GM23248 (cell line): ENCODE results near the gene GSK3A. TPM values are rescaled to one million over a fixed set of nuclear protein-coding genes. Genes with fewer than 3 reads are reported as not detected.

ENCODE experiments used
- DNase-seq: peaks from one replicate; pipeline ENCODE4 v3.0.0-alpha.2; 2015
- H2AFZ ChIP-seq: fragments of 200-600 bp; sonication (generic); 2 replicates; pipeline ENCODE4 v1.6.1; 2016; ENCODE audit warnings: antibody characterized with exemption
- H3F3A ChIP-seq: fragments of 200-600 bp; sonication (generic); 2 replicates; pipeline ENCODE4 v1.6.1; 2016; ENCODE audit warnings: mild to moderate bottlenecking, antibody characterized with exemption, mixed run types; ENCODE audit not compliant: insufficient read depth
- H3K27ac ChIP-seq: fragments of 200-600 bp; sonication (generic); 2 replicates; pipeline ENCODE4 v1.5.1; 2016; ENCODE audit warnings: mild to moderate bottlenecking
- H3K27me3 ChIP-seq: fragments of 200-600 bp; sonication (generic); replicated peaks from 2 replicates; pipeline ENCODE4 v1.6.1; 2016; ENCODE audit warnings: mild to moderate bottlenecking; ENCODE audit not compliant: insufficient read depth
- H3K36me3 ChIP-seq: fragments of 200-600 bp; sonication (generic); 2 replicates; pipeline ENCODE4 v1.6.1; 2016; ENCODE audit warnings: low read depth, mild to moderate bottlenecking
- H3K4me1 ChIP-seq: fragments of 200-600 bp; sonication (generic); 2 replicates; pipeline ENCODE4 v1.6.1; 2016; ENCODE audit warnings: mild to moderate bottlenecking; ENCODE audit not compliant: insufficient read depth
- H3K4me2 ChIP-seq: fragments of 200-600 bp; sonication (generic); one replicate; pipeline ENCODE4 v1.6.1; 2016; ENCODE audit warnings: mild to moderate bottlenecking; ENCODE audit not compliant: unreplicated experiment
- H3K4me3 ChIP-seq: fragments of 200-600 bp; sonication (generic); 2 replicates; pipeline ENCODE4 v1.5.1; 2016; ENCODE audit warnings: mild to moderate bottlenecking
- H3K79me2 ChIP-seq: fragments of 200-600 bp; sonication (generic); 2 replicates; pipeline ENCODE4 v1.6.1; 2016; ENCODE audit warnings: mild to moderate bottlenecking; ENCODE audit not compliant: insufficient read depth
- H3K9ac ChIP-seq: fragments of 200-600 bp; sonication (generic); 2 replicates; pipeline ENCODE4 v1.6.1; 2016; ENCODE audit warnings: mild to moderate bottlenecking
- H3K9me2 ChIP-seq: fragments of 200-600 bp; sonication (generic); 2 replicates; pipeline ENCODE4 v1.6.1; 2016; ENCODE audit warnings: mixed run types, mild to moderate bottlenecking, moderate library complexity; ENCODE audit not compliant: insufficient read depth
- H3K9me3 ChIP-seq: fragments of 200-600 bp; sonication (generic); one replicate; pipeline ENCODE4 v1.6.1; 2017; ENCODE audit warnings: low read depth
- H4K20me1 ChIP-seq: fragments of 200-600 bp; sonication (generic); 2 replicates; pipeline ENCODE4 v1.6.0; 2016; ENCODE audit not compliant: insufficient read depth
- EZH2 ChIP-seq: fragments of 200-600 bp; sonication (generic); IDR thresholded peaks from 2 replicates; pipeline ENCODE4 v1.6.1; 2018; ENCODE audit warnings: antibody characterized with exemption, mild to moderate bottlenecking; ENCODE audit not compliant: insufficient read depth, poor library complexity, severe bottlenecking
- EZH2phosphoT487 ChIP-seq: fragments of 200-600 bp; sonication (generic); IDR thresholded peaks from 2 replicates; pipeline ENCODE4 v1.6.1; 2018; ENCODE audit warnings: antibody characterized with exemption, moderate library complexity, mild to moderate bottlenecking, low read depth; ENCODE audit not compliant: insufficient read depth
- WGBS, 2 experiments: methylation state at CpG; one replicate each; pipeline ENCODE4 v1.1.6; 2015 to 2017; ENCODE audit warnings: low lambda C conversion rate in 2 of 2, low coverage in 1 of 2; ENCODE audit errors: missing lambda C conversion rate in 2 of 2; 5-methylcytosine and 5-hydroxymethylcytosine counted together
- in situ Hi-C: fragments of 300-500 bp; cut with MboI; formaldehyde crosslinking; loops from 2 replicates; pipeline ENCODE4 v1.15.0; 2020
- polyA plus RNA-seq: library from polyadenylated mRNA; unstranded; fragments of >200 nt; fragmentation: Nextera tagmentation; extraction: Ambion mirVana; gene quantifications from 2 replicates; pipeline ENCODE4 v1.2.1, GENCODE V29; 2016
- total RNA-seq: library from RNA; depleted of rRNA; stranded (reverse); fragments of >200 nt; shearing (Covaris generic); gene quantifications from 2 replicates; pipeline ENCODE4 v1.2.3, GENCODE V29; 2014

GSK3A gene
- total and polyA plus RNA-seq, 2 experiments from 2014 or later = 13.0 to 33.4 TPM

DNA sequence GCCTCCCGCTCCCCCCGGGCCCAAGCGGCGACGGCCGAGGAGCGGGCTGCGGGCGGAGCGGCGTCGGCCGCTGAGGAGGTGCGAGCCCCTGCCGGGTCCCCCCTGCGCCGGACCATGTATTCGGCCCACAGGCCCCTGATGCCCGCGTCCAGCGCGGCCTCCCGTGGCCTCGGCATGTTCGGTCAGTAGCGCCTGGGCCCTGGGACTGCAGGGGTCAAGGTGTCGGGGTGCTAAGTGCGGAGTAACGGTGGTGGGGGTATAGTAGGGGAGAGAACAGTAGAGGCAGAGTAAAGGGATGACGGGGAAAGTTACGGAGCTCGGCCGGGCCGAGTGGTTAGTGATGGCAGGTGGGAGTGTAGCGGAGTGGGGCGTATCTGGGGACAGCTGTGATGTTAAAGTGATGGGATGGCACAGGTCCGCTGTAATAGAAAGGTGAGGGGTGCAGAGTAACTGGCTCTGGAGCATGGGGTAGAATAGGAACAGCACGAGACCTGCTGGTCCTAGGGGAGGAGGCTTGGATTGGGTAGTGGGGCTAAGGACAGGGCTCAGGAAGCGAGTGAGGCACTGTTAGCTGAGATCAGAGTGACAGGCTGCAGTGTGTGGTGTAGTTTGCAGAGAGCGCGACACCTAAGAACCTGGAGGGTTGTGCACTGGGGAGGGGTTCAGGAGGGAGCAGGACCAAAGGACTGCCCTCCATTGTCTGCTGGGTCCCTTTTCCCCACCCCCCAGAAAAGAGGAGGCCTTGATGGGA is 42.4 kb upstream of the GSK3A start:
- in situ Hi-C loops = no loop called here

DNA sequence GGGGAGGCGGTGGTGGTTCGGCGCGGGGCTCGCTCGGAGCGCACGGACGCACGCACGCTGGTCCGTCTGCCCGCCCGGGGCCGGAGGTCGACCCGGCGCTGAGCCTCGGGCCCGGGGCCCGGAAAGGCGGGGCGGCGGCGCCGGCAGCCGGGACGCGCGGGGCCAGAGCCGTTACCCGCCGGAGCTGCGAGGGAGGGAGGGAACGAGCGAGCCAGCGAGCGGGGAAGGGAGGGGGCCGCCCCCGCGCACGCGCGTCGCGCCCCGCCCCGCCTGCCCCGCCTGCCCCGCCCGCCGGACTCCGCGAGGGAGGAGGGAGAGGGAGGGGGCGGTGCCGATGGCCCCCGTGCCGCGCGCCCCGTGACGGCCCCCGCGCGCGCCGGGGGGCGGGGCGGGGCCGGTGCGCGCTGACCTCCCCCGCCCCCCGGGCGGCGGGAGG is 41.7 kb upstream of the GSK3A start:
- Histone ChIP-seq H3K4me2 (no peak overlapping the region), H3F3A (peaks cover 15% of the 10 kb centered on the region), H3K27me3 (no peaks in the 10 kb centered on the region), H3K9ac (peak overlapping the region; percentile 56), H3K9me2 (no peaks in the 10 kb centered on the region), H3K79me2 (peaks cover 53% of the 10 kb centered on the region), H4K20me1 (no peaks in the 10 kb centered on the region), H3K4me1 (peaks cover 39% of the 10 kb centered on the region), H3K27ac (peak overlapping the region; percentile 35; the same call in 1 of the 2 replicates), H3K9me3 (no peaks in the 10 kb centered on the region), H3K4me3 (peak overlapping the region; percentile 55), H3K36me3 (no peaks in the 10 kb centered on the region), H2AFZ (no peak overlapping the region)
- no peak for TF ChIP-seq EZH2
- TF ChIP-seq EZH2phosphoT487 = no peak
- WGBS, 2 experiments = 0% methylated on average over 17 of the region's 76 CpGs; no CpG with 5 or more reads in 1 of the 2 experiments
- in situ Hi-C loops = no loop called here
- peak; percentile 90 for DNase-seq

More for the DNA sequence above, 42.4 kb upstream of the GSK3A start:
- TF ChIP-seq EZH2phosphoT487 (no peak), EZH2 (no peak)
- Histone ChIP-seq H3K9ac (peak overlapping the region; percentile 82), H3K27me3 (no peaks in the 10 kb centered on the region), H3K4me3 (peak overlapping the region; percentile 89), H3K79me2 (peaks cover 47% of the 10 kb centered on the region), H4K20me1 (no peaks in the 10 kb centered on the region), H3K4me1 (peaks cover 33% of the 10 kb centered on the region), H3K36me3 (no peaks in the 10 kb centered on the region), H2AFZ (no peak overlapping the region), H3K27ac (no peak overlapping the region), H3K4me2 (peak overlapping the region; percentile 89), H3K9me2 (no peaks in the 10 kb centered on the region), H3F3A (peaks cover 9% of the 10 kb centered on the region), H3K9me3 (no peaks in the 10 kb centered on the region)
- peak; percentile 38 for DNase-seq
- WGBS, 2 experiments = 5 to 11% methylated on average over 23 to 26 of the region's 41 CpGs

DNA sequence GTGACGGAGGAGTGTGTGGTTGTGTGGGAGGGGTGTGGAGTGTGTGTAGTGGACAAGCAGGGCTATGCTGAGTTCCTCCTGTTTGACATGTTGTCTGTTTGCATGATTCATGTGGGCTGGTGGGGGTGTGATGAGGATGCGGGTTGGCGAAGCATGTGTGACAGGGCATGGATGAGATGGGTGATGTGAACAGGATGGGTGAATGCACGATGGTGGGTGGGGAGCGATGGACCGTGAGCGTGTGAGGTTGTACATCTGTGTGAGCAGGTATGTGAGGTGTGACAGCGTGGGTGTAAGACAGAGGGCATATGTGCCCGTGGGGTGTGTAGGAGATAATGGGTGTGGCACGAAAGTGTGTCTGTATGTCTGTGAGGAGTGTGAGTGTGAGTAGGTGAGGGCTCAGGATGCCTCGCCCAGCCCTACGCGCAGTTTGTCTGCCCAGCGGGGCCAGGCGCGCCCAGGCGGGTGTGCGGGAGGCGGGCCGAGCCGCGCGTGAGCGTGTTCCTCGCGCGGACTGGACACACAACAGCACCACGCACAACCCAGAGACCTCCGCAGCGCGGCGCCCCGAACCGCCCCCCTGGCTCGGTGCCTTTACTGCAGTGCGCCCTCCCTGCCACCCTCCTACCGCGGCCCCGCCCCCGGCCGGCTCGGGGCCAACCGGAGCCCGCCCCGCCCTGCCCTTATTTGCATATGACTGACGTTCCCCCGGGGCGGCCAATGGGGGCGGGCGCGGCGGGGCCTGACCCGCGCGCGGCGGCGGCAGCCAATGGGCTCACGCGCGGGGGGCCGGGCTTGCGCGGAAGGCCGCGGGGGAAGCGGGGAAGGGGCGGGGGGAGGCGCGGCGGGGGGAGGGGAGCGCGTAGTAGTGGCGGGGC is 41.0 kb upstream of the GSK3A start:
- Histone ChIP-seq H3K36me3 (no peaks in the 10 kb centered on the region), H3K4me2 (peak overlapping the region; percentile 69), H3K79me2 (peaks cover 60% of the 10 kb centered on the region), H3F3A (peaks cover 16% of the 10 kb centered on the region), H4K20me1 (no peaks in the 10 kb centered on the region), H3K27ac (peak overlapping the region; percentile 87), H3K9me2 (no peaks in the 10 kb centered on the region), H3K4me3 (peak overlapping the region; percentile 66), H3K9me3 (no peaks in the 10 kb centered on the region), H3K9ac (peak overlapping the region; percentile 75), H2AFZ (no peak overlapping the region), H3K27me3 (no peaks in the 10 kb centered on the region), H3K4me1 (peaks cover 46% of the 10 kb centered on the region)
- in situ Hi-C loops = no loop called here
- 3 to 4% methylated on average over 24 to 62 of the region's 74 CpGs for WGBS, 2 experiments
- TF ChIP-seq EZH2 (no peak), EZH2phosphoT487 (no peak)
- peak; percentile 98 for DNase-seq

DNA sequence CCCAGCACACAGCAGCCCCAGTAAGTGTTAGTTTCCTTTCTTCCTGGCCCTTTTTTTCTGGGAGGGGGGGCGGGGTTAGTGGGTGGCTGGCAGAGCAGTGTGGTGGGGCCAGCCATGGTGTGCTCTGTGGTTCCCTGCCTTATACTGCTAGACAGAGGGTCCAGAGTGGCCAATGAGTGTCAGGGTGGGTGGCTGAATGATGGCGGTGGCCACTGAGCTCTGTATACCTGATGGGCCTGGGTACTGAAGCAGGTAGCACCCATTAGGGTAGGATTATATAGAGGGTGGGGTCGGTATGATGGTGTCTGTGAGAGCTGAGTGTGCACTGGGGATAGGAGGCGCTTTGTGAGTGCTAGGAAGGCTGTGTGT is 40.4 kb upstream of the GSK3A start:
- H3K27ac ChIP-seq = peak overlapping the region; percentile 87
- WGBS, 2 experiments = 34 to 38% methylated on average over 4 of the region's 4 CpGs
- no peaks in the 10 kb centered on the region for H3K27me3 ChIP-seq
- H3K9ac ChIP-seq = peak overlapping the region; percentile 75
- peak overlapping the region; percentile 66 for H3K4me3 ChIP-seq
- peaks cover 17% of the 10 kb centered on the region for H3F3A ChIP-seq
- H3K9me2 ChIP-seq = no peaks in the 10 kb centered on the region
- H4K20me1 ChIP-seq = no peaks in the 10 kb centered on the region
- H2AFZ ChIP-seq = no peak overlapping the region
- DNase-seq = no peak
- peaks cover 60% of the 10 kb centered on the region for H3K79me2 ChIP-seq
- in situ Hi-C loops = no loop called here
- H3K4me2 ChIP-seq = peak overlapping the region; percentile 69
- no peaks in the 10 kb centered on the region for H3K36me3 ChIP-seq
- H3K9me3 ChIP-seq = no peaks in the 10 kb centered on the region
- peaks cover 52% of the 10 kb centered on the region for H3K4me1 ChIP-seq
- TF ChIP-seq EZH2phosphoT487 = no peak
- TF ChIP-seq EZH2 = no peak
